HG03575 (cell line): ENCODE measurements around the gene GTPBP1.

Experiments used
- ATAC-seq: cut with Tn5 transposase; IDR thresholded peaks from one replicate; pipeline ENCODE4 v1.9.1; 2021; ENCODE audit not compliant: unreplicated experiment, insufficient number of reproducible peaks, low FRiP score; ENCODE audit errors: extremely low read depth

Gene GTPBP1

GRCh38 chr22:38705235-38706100, at the start of gene GTPBP1:
GTPBP1 (plus strand) TSS chr22:38705944; CDS start chr22:38705956, 12 bp downstream.
- peak; percentile 53 for ATAC-seq

DNA sequence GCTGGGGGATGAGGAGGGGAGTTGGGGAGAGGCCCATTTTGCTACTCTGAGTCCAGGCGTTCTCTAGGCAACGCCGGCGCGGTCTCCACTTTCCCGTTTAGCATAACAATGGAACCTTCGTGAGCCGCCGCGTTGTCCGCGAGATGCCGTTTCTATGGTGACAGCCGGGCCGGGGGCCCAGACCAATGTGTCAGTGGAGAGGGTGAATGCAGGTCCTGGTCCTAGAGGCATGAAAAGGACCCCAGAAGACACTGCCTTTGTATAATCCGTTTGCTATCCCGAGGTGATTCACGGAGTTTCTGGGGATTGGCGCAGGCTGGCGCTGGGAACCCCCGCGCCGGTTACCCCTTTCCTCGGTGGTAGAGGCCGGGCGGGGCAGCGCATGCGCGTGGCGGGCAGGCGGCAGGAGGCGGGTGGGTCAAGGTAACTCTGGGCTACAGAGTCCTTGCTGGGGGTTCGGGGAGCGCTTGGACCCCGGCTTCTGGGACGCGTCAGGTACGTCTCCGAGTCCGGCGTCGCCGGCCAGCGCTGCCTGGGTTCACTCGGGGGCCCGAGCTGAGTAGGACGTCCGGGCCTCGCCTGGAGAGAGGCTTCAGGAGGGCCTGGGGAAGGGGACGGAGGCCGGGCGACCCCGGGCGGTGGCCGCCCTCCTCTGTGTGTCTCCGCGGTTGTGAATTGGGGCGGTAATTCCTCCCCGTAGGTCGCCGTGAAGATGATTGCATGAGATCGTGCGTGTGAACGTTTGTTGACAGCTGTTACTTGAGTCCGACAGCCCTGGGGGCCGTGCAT, 49.3 kb upstream of the GTPBP1 start, which contains the start of the genes CBY1 and FAM227A:
TSS of gene CBY1 (plus strand) at position 383 of the 789 bp plus-strand sequence. CDS start 11,417 bp downstream, outside the sequence.
TSS of gene FAM227A (minus strand) at position 137 of the 789 bp plus-strand sequence. CDS start 6,224 bp downstream, outside the sequence.
- no peak for ATAC-seq

DNA sequence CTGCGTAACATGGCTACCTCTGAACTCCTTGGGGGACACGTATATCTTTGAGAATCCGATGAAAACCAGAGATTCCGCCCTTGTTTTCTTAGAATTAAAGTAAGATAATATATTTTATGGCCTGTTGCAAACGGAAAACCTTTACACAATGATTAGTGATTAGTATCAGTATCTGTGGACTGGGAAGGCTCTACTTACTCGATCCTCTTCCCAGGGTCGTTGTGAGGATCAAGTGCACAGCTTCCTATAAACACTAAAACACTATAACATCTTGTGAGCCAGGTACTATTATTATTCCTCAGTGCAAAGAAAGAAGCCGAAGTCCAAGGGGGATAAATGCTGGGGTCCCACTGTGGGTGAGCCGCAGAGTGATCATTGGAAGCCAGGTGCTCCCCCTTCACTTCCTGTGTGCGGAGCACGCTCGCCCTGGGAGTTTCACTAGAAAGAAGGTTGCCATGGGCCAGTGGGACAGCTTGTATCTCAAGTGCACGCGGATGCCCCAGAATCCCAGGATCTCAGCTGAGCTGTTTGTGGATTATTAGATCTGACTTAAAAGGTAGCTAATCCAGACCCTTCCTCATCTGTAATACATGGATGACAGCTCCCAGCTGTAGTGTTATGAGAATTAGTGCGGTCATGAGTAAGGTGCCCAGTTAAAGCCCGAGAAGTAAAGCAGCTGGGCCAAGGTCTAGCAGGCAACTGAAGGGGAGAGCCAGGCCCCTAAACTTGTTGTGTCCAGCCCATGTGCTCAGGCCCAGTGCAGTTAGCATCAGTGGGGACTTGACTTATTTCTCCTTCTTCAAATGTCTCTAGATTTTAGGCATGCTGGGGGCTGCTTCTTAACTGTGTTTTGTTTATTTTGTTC, 48.5 kb upstream of the GTPBP1 start:
- ATAC-seq: no peak

- ATAC-seq: no peak
These were observed 30.9 kb upstream of the GTPBP1 start for GRCh38 chr22:38674888-38675287.

- ATAC-seq: no peak
These were observed 29.9 kb upstream of the GTPBP1 start for GRCh38 chr22:38675833-38676232.

DNA sequence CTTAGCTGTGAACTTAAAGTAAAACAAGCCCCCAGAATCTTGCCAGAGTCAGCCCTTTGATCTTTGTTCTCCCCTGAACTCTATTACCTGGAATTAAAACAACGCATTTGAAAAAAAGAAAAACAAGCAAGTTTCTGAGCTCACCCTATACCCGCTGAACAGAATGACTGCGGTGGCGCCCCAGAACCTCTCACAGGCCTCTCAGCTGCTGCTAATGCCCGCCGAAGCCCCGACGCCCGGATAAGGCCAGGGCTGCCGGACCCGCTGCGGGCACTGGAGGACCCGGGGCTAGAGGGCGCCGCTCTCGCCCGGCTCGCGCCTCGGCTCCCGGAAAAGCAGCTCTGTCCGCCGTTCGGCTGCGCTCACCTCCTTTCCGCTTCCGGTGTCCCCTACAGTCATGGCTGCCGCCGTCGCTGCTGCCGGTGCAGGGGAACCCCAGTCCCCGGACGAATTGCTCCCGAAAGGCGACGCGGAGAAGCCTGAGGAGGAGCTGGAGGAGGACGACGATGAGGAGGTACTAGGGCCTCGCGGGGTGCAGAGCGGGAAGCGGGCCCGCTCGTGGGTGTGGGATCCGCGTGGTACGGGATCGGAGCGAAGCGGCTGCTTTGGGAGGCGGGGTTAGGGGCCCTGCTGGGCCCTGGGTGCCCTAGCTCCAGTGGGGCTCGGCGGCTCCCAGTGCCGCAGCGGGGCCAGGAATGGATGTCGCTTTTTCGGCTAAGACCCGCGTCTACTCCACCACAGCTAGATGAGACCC, 24.0 kb upstream of the GTPBP1 start, which contains the start of gene TOMM22:
TSS of gene TOMM22 (plus strand) at position 376 of the 754 bp plus-strand sequence. CDS start at position 398, 22 bp downstream.
- ATAC-seq: no peak

GRCh38 chr22:38684895-38685294, 20.8 kb upstream of the GTPBP1 start:
- ATAC-seq: no peak

- ATAC-seq: no peak
These were observed 20.0 kb upstream of the GTPBP1 start for GRCh38 chr22:38685761-38686160.

- ATAC-seq: no peak
These were observed 16.1 kb upstream of the GTPBP1 start for GRCh38 chr22:38689651-38690050.

DNA sequence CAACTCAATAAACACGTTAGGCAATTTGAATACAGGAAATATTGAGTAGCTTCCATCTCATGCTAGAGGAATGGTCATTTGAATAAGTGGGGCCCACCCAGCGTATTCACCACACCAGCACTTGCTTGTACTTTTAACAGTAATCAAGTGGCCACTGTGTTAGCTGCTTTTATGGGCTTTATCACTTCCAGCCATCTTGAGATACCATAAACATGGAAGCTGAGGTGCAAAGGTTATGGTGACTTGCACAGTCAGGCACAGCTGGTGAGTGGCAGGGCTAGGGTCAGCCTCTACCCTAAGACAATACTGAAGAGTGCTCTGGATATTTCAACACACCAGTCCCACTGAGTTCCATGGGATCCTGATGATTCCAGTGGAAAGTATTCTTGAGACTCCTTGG, 11.7 kb upstream of the GTPBP1 start:
- no peak for ATAC-seq

DNA sequence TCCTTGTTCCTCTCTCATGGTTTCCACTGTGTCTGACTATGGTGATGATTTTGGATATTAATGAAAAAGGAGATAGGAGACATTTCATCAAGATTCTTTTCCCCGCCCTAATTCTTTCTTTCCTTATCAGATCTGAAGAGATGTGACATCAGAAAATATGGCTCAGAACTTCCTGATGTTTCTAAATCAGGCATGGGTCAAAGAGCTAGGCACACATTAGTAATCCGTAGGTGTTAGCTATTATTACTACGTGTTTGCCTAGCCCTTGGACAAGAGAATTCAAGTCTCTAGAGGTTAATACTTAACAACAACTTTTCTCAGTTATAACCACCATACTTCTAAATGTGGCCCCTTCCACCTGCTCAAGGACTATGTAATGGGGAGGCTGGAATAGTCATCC, 10.8 kb upstream of the GTPBP1 start:
- no peak for ATAC-seq

- ATAC-seq: no peak
These were observed 8.9 kb upstream of the GTPBP1 start for GRCh38 chr22:38696606-38697424.

- ATAC-seq: no peak
These were observed 8.2 kb upstream of the GTPBP1 start for GRCh38 chr22:38697425-38698089.

DNA sequence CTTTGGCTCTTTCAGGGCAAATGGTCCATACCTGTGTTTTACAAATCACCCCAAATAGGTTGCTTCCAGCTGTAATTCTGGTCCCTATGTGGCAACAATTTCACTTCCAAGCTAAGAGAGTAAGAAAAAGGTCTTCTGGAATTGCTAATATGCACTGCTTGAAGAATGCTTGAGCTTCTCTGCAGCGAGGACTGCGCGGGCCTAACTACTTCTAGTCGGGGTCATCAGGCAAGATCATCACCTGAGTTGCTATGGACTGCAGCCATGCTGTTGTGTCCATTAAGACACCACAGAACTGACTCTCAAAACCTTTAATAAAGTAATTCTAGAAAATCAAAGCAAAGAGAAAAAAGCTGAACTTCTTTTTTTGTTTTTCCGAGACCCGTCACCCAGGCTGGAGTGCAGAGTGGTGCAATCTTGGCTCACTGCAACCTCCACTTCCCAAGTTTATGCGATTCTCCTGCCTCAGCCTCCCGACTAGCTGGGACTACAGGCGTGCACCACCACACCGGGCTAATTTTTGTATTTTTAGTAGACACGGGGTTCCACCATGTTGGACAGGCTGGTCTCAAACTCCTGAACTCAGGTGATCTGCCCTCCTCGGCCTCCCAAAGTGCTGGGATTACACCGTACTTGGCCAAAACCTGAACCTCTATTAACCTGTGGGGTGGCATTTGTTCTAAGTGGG, 7.2 kb upstream of the GTPBP1 start:
- no peak for ATAC-seq

GRCh38 chr22:38699143-38699542, 6.6 kb upstream of the GTPBP1 start:
- ATAC-seq: no peak

DNA sequence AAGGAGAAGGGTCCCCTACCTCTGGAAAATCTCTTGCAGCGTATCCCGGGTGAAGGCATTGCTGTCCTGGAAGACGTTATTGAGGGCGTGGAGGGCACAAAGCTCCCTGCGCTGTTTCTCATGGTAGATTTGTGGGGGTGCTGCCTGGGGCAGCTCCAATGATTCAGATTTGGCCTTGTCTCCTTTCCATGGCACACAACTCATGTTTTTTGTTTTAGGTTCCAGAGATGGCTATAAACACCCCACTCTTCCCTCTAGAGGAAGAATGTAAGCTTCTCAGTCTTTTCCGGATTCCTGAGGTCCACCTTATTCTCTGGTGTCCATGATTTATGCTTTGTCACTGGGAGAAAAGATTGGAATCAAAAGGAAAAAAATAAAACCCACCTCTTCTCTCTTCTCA, 6.0 kb upstream of the GTPBP1 start:
- ATAC-seq: no peak
